ENCODE data around the gene JPT2.
"Not testable (repeated sequence)": the region's sequence is repeated elsewhere in the genome, so short reads cannot be mapped to it uniquely, and the experiment has no call there.

Gene JPT2

DNA sequence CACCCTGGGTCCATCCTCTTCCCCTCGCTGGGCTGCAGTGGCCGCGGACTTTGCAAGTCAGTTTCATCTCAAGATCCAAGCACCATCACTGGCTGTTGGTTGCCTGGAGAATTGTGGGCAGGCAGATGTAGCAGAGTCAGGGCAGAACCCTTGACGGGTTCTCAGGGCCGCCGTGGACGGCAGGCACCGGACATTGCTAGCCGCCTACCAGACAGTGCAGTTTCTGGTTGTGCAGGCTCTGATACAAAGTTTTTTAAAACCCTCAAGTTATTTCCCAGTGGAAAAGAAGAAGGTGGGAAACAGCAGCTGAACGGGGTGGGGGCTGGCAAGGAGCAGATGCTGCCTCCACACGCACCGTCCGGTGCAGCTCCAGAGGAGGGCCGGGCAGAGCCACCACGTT, 31.3 kb downstream of the JPT2 start:
- ChIA-PET CTCF (interaction anchor here (1.9 to 5.1 kb wide), 2 partner anchors 9 to 20 kb away, joined by 6 to 66 read pairs; no protein-coding TSS in a partner anchor), POLR2A (no interaction called here)
- TF ChIP-seq, protein P1, sequence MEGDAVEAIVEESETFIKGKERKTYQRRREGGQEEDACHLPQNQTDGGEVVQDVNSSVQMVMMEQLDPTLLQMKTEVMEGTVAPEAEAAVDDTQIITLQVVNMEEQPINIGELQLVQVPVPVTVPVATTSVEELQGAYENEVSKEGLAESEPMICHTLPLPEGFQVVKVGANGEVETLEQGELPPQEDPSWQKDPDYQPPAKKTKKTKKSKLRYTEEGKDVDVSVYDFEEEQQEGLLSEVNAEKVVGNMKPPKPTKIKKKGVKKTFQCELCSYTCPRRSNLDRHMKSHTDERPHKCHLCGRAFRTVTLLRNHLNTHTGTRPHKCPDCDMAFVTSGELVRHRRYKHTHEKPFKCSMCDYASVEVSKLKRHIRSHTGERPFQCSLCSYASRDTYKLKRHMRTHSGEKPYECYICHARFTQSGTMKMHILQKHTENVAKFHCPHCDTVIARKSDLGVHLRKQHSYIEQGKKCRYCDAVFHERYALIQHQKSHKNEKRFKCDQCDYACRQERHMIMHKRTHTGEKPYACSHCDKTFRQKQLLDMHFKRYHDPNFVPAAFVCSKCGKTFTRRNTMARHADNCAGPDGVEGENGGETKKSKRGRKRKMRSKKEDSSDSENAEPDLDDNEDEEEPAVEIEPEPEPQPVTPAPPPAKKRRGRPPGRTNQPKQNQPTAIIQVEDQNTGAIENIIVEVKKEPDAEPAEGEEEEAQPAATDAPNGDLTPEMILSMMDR (IDR thresholded peaks at IDR 0.05; ENCODE audit: insufficient read depth, low read length, missing control alignments) = no peak
- H3K4me3 ChIP-seq (ENCODE audit: low read depth, low read length) = no peak overlapping the region
- no peak for DNase-seq (ENCODE audit: low read depth, low spot score)

DNA sequence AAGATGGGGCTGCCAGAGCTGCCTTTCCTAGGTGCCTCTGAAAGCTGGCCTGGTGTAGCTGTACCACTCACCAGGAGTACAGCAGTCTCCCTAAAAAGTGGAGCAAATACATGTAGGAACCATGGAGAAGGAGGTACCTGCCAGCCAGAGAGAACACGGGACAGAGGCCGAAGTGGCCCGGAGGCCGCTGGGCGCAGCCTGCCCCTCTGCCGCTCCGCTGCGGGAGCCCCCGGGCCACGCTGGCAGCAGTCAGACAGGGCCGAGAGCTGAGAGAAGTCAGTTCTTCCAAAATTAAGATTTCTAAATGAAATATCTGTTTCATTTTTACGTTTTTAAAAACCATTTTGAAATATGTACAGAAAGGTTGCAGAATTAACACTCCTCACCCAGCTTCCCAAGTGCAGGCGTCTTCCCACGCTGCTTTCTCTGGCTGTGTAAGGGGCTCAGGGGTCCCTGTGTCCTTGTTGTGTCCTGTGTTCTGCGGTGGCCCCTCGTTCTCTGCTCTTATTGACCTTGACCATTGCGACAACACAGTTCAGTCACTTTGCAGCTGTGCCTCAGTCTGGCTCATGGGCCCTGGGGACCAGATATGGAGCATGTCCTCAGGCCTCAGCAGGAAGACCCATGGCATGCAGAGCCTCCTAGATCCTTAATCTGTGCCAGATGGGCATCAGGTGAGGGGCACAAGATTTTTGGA, 32.9 kb downstream of the JPT2 start:
- H3K4me3 ChIP-seq (ENCODE audit: low read depth, low read length) = no peak overlapping the region
- TF ChIP-seq, protein P1 (IDR thresholded peaks at IDR 0.05; ENCODE audit: insufficient read depth, low read length, missing control alignments) = no peak
- DNase-seq (ENCODE audit: low read depth, low spot score) = no peak
- POLR2A ChIA-PET = interaction anchor here (0.8 kb wide), 1 partner anchor 33 kb away, joined by 3 read pairs; the partner anchor contains the start of gene JPT2
- CTCF ChIA-PET = interaction anchor here (1.2 kb wide), 1 partner anchor 113 kb away, joined by 3 read pairs; no protein-coding TSS in a partner anchor

DNA sequence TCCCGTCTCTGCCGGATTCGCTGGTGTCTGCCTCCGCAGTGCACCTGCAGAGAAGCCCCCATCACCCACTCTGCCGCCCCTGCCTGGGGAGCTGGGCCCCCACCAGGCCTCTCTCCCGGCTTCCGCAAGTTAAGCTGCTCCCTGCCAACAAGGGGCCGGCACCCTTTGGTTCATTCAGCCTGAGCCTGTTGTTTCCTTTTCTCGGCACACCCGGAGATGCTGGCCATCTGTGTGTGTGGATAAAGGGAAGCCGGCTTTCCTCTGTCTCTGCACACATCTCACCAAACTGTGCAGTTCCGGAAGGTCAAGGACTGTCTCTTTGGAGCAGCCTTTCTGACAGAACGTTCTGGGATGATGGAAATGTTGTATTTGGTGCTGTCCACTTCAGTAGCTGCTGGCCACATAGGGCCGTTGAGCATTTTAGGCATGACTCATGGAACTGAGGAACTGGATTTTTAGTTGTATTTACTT, 34.7 kb downstream of the JPT2 start:
- CTCF ChIA-PET = interaction anchor here (1.7 to 2.0 kb wide), 2 partner anchors 7 to 11 kb away, joined by 9 to 13 read pairs; partner anchors contain the start of gene MAPK8IP3
- H3K4me3 ChIP-seq (ENCODE audit: low read depth, low read length) = no peak overlapping the region
- no peak for DNase-seq (ENCODE audit: low read depth, low spot score)
- TF ChIP-seq, protein P1 (IDR thresholded peaks at IDR 0.05; ENCODE audit: insufficient read depth, low read length, missing control alignments) = no peak
- POLR2A ChIA-PET = interaction anchor here (0.5 kb wide), 1 partner anchor 21 kb away, joined by 3 read pairs; no protein-coding TSS in a partner anchor

DNA sequence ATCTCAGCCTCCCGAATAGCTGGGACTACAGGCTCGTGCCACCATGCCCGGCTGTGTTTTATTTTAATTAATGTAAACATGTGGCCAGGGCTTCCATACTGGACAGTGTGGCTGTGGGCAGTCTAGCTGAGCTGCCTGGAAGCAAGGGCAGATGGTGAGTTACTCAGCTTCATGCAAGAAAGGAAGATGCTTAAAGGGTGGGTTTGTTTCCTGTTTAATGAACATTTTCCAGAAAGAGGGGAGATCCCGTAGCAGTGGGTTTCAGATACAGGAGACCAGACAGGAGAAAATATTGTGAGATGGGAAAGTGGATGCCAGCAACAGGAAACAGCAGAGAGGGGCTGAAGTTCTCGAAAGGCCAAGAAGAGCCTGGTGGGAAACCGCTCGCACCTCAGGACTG, 35.3 kb downstream of the JPT2 start:
- CTCF ChIA-PET = interaction anchor here (1.7 to 2.0 kb wide), 2 partner anchors 8 to 11 kb away, joined by 9 to 13 read pairs; partner anchors contain the start of gene MAPK8IP3
- TF ChIP-seq, protein P1 (IDR thresholded peaks at IDR 0.05; ENCODE audit: insufficient read depth, low read length, missing control alignments) = no peak
- no peak overlapping the region for H3K4me3 ChIP-seq (ENCODE audit: low read depth, low read length)
- DNase-seq (ENCODE audit: low read depth, low spot score) = no peak
- POLR2A ChIA-PET = interaction anchor here (0.5 kb wide), 1 partner anchor 21 kb away, joined by 3 read pairs; no protein-coding TSS in a partner anchor

- ChIA-PET CTCF (interaction anchor here (1.7 to 2.0 kb wide), 2 partner anchors 8 to 10 kb away, joined by 9 to 13 read pairs; partner anchors contain the start of gene MAPK8IP3), POLR2A (no interaction called here)
- no peak for DNase-seq (ENCODE audit: low read depth, low spot score)
- TF ChIP-seq, protein P1 (IDR thresholded peaks at IDR 0.05; ENCODE audit: insufficient read depth, low read length, missing control alignments) = no peak
- H3K4me3 ChIP-seq (ENCODE audit: low read depth, low read length) = no peak overlapping the region
Measured at GRCh38 chr16:1713933-1714332, 35.9 kb downstream of the JPT2 start.

DNA sequence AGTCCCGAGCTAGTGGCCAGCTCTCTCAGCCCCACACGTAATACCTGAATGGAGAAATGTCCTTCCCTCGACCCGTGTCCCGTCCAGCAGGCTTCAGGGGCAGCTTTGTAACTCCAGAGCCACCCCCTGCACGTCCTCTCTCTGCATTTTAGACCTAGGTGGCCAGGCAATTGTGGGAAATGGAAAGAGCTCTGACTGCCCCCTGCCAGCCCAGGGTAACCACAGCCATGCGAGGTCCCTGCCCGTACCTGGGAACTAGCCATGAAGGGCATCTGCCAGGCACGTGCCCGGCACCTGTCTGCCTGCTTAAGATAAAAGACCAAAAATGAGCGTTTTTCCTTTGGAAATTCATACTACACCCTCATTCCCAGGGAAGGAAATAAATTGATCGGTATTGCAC, 37.1 kb downstream of the JPT2 start:
- DNase-seq (ENCODE audit: low read depth, low spot score) = no peak
- no peak overlapping the region for H3K4me3 ChIP-seq (ENCODE audit: low read depth, low read length)
- ChIA-PET POLR2A (interaction anchor here (1.0 kb wide), 1 partner anchor 31 kb away, joined by 3 read pairs; no protein-coding TSS in a partner anchor), CTCF (interaction anchor here (1.4 kb wide), 1 partner anchor 10 kb away, joined by 6 read pairs; no protein-coding TSS in a partner anchor)
- TF ChIP-seq, protein P1 (IDR thresholded peaks at IDR 0.05; ENCODE audit: insufficient read depth, low read length, missing control alignments) = no peak

- CTCF ChIA-PET; DNase-seq (ENCODE audit: low read depth, low spot score); POLR2A ChIA-PET; H3K4me3 ChIP-seq (ENCODE audit: low read depth, low read length): not testable (repeated sequence)
Measured at GRCh38 chr16:1718236-1718635, 40.2 kb downstream of the JPT2 start.

- CTCF ChIA-PET; DNase-seq (ENCODE audit: low read depth, low spot score); H3K4me3 ChIP-seq (ENCODE audit: low read depth, low read length); POLR2A ChIA-PET: not testable (repeated sequence)
Measured at GRCh38 chr16:1719559-1720229, 41.6 kb downstream of the JPT2 start.

All from AG04449 (cell line).